HepG2 (cell line): ENCODE results near the gene TMEM233. TPM values are rescaled to one million over a fixed set of nuclear protein-coding genes. Genes with fewer than 3 reads are reported as not detected.

Source experiments
- ARNT2 ChIP-seq: sonication (generic); formaldehyde crosslinking; IDR thresholded peaks from 2 replicates; pipeline ENCODE4 v1.8.0; 2022; ENCODE audit warnings: mild to moderate bottlenecking, low read depth, missing genetic modification reagents, moderate library complexity
- CBX5 ChIP-seq: sonication (generic); formaldehyde crosslinking; IDR thresholded peaks from 2 replicates; pipeline ENCODE4 v1.4.0; 2020; ENCODE audit warnings: missing genetic modification reagents, borderline replicate concordance
- CCAR2 ChIP-seq: fragments of 200-400 bp; formaldehyde crosslinking; optimal IDR thresholded peaks from 2 replicates; pipeline ENCODE3; 2018; ENCODE audit warnings: low read depth, mild to moderate bottlenecking, low read length, moderate library complexity
- FOSL1 ChIP-seq: sonication (generic); formaldehyde crosslinking; IDR thresholded peaks from 2 replicates; pipeline ENCODE4 v1.9.0; 2021; ENCODE audit warnings: missing genetic modification reagents, borderline replicate concordance
- GLMP ChIP-seq: sonication (generic); formaldehyde crosslinking; IDR thresholded peaks from 2 replicates; pipeline ENCODE4 v1.9.0; 2021; ENCODE audit warnings: missing genetic modification reagents, mild to moderate bottlenecking, borderline replicate concordance
- HMGXB3 ChIP-seq: sonication (generic); formaldehyde crosslinking; IDR thresholded peaks from 2 replicates; pipeline ENCODE4 v1.4.0; 2020; ENCODE audit warnings: missing genetic modification reagents, borderline replicate concordance
- HNF4A ChIP-seq: sonication (generic); formaldehyde crosslinking; IDR thresholded peaks from 2 replicates; pipeline ENCODE4 v1.4.0; 2020; ENCODE audit warnings: missing genetic modification reagents
- MLLT10 ChIP-seq: sonication (generic); formaldehyde crosslinking; IDR thresholded peaks from 2 replicates; pipeline ENCODE4 v1.4.0; 2020; ENCODE audit warnings: missing genetic modification reagents
- NPAS2 ChIP-seq: sonication (generic); formaldehyde crosslinking; IDR thresholded peaks from 2 replicates; pipeline ENCODE4 v1.8.0; 2022; ENCODE audit warnings: mild to moderate bottlenecking, missing genetic modification reagents, borderline replicate concordance
- REPIN1 ChIP-seq: sonication (generic); formaldehyde crosslinking; IDR thresholded peaks from 2 replicates; pipeline ENCODE4 v1.8.0; 2022; ENCODE audit warnings: missing genetic modification reagents, low read depth, mild to moderate bottlenecking, borderline replicate concordance
- SMARCE1 ChIP-seq: fragments of 450-650 bp; IDR thresholded peaks from 2 replicates; pipeline ENCODE4 v1.6.1; 2017; ENCODE audit warnings: borderline replicate concordance
- YEATS4 ChIP-seq: sonication (generic); formaldehyde crosslinking; IDR thresholded peaks from 2 replicates; pipeline ENCODE4 v1.4.0; 2020; ENCODE audit warnings: missing genetic modification reagents, borderline replicate concordance
- ZBTB42 ChIP-seq: sonication (generic); formaldehyde crosslinking; IDR thresholded peaks from 2 replicates; pipeline ENCODE4 v1.5.0; 2020; ENCODE audit warnings: mild to moderate bottlenecking, missing genetic modification reagents
- ZNF121 ChIP-seq: sonication (generic); formaldehyde crosslinking; IDR thresholded peaks from 2 replicates; pipeline ENCODE4 v1.5.0; 2020; ENCODE audit warnings: mild to moderate bottlenecking, missing genetic modification reagents
- ZNF263 ChIP-seq: sonication (generic); formaldehyde crosslinking; IDR thresholded peaks from 2 replicates; pipeline ENCODE4 v1.4.0; 2020; ENCODE audit warnings: missing genetic modification reagents
- ZNF282 ChIP-seq: fragments of 450-650 bp; IDR thresholded peaks from 2 replicates; pipeline ENCODE4 v1.6.1; 2018; ENCODE audit not compliant: partially characterized antibody
- ZNF343 ChIP-seq: sonication (generic); formaldehyde crosslinking; IDR thresholded peaks from 2 replicates; pipeline ENCODE4 v1.4.0; 2020; ENCODE audit warnings: mild to moderate bottlenecking, missing genetic modification reagents
- ZNF639 ChIP-seq: conservative IDR thresholded peaks from 2 replicates; pipeline ENCODE4 v1.6.1; 2018; ENCODE audit warnings: missing genetic modification reagents
- ZSCAN31 ChIP-seq: sonication (generic); formaldehyde crosslinking; IDR thresholded peaks from 2 replicates; pipeline ENCODE4 v1.5.0; 2020; ENCODE audit warnings: low read depth, mild to moderate bottlenecking, missing genetic modification reagents
- ZUFSP ChIP-seq: sonication (generic); formaldehyde crosslinking; IDR thresholded peaks from 2 replicates; pipeline ENCODE4 v1.9.0; 2021; ENCODE audit warnings: missing genetic modification reagents, mild to moderate bottlenecking, borderline replicate concordance
- polyA plus RNA-seq, 8 experiments: library from polyadenylated mRNA; depleted of rRNA in 3 of 8; stranded (reverse) in 7 of 8; unstranded in 1 of 8; fragments of >200 nt; fragmentation: Illumina TruSeq in 4 of 8; extraction: Trizol in 4 of 8; gene quantifications; 2 replicates each; pipeline versions ENCODE4 v1.2.1 to v1.2.3, GENCODE V29; 2011 to 2016; ENCODE audit warnings: low read depth in 4 of 8, missing spikeins in 1 of 8, mixed read lengths in 1 of 8; ENCODE audit not compliant: insufficient read depth in 1 of 8
- total RNA-seq, 5 experiments: library from RNA; depleted of rRNA; stranded (reverse); fragments of >200 nt; fragmentation: Illumina TruSeq; extraction: Trizol; gene quantifications; 2 replicates each; pipeline ENCODE4 v1.2.3, GENCODE V29; 2016; ENCODE audit warnings: low read depth in 1 of 5

Gene TMEM233
- total and polyA plus RNA-seq, 2 of the 13 experiments (the other 11 are each of a cell fraction or from before 2014, with no cell fraction given) = 0.03 TPM; not detected in 1

GRCh38 chr12:119627019-119627643 is 33.6 kb downstream of the TMEM233 start (continued):
- TF ChIP-seq ZUFSP (CRISPR knock-in tag) = no peak
- TF ChIP-seq ARNT2 (CRISPR knock-in tag) = no peak
- no peak for TF ChIP-seq ZNF121 (CRISPR knock-in tag)
- TF ChIP-seq YEATS4 (CRISPR knock-in tag) = no peak
- no peak for TF ChIP-seq GLMP
- no peak for TF ChIP-seq ZNF343 (CRISPR knock-in tag)
- TF ChIP-seq HNF4A = peak; percentile 50; the same call in 1 of the 2 replicates
- no peak for TF ChIP-seq FOSL1 (CRISPR knock-in tag)
- TF ChIP-seq ZBTB42 (CRISPR knock-in tag) = no peak
- TF ChIP-seq ZNF282 = no peak
- no peak for TF ChIP-seq MLLT10
- TF ChIP-seq ZNF639 (CRISPR knock-in tag) = no peak
- no peak for TF ChIP-seq ZSCAN31 (CRISPR knock-in tag)
- no peak for TF ChIP-seq HMGXB3
- TF ChIP-seq REPIN1 = no peak
- no peak for TF ChIP-seq CCAR2
- no peak for TF ChIP-seq ZNF263 (CRISPR knock-in tag)
- no peak for TF ChIP-seq SMARCE1
- TF ChIP-seq NPAS2 = no peak
- no peak for TF ChIP-seq CBX5 (CRISPR knock-in tag)
